COLO829 (cell line): ENCODE data around the gene CTDSP1.

ENCODE experiments used
- DNase-seq: peaks from one replicate; pipeline ENCODE4 v3.0.0; 2012; ENCODE audit warnings: low spot score

CTDSP1 gene

DNA sequence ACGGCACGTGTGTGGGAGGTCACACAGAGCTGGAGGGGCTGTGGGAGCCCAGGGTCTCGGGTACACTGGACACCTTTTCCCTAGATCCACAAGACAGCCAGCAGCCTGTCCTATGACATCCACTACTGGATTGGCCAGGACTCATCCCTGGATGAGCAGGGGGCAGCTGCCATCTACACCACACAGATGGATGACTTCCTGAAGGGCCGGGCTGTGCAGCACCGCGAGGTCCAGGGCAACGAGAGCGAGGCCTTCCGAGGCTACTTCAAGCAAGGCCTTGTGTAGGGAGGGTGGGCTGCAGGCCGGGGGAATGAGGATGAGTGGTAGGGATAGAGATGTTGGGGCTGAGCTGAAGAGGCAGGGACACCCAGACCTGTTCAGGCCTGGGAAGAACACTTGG lies 25.9 kb downstream of the CTDSP1 start:
- no peak for DNase-seq

DNA sequence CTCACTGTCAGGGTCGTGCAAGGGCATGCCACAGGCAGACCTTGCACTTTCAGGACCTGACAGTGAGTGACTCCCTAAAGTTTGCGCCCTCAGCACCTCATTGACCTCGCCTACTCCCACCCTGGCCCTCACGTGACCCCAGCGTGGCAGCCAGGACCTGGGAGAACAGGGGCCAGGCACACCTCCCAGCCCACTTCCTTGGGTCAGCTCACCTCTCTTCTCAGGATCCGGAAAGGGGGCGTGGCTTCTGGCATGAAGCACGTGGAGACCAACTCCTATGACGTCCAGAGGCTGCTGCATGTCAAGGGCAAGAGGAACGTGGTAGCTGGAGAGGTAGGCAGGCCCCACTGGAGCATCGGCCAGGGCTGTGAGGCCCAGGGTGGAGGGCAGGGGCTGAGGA lies 28.1 kb downstream of the CTDSP1 start:
- DNase-seq, result no peak

DNA sequence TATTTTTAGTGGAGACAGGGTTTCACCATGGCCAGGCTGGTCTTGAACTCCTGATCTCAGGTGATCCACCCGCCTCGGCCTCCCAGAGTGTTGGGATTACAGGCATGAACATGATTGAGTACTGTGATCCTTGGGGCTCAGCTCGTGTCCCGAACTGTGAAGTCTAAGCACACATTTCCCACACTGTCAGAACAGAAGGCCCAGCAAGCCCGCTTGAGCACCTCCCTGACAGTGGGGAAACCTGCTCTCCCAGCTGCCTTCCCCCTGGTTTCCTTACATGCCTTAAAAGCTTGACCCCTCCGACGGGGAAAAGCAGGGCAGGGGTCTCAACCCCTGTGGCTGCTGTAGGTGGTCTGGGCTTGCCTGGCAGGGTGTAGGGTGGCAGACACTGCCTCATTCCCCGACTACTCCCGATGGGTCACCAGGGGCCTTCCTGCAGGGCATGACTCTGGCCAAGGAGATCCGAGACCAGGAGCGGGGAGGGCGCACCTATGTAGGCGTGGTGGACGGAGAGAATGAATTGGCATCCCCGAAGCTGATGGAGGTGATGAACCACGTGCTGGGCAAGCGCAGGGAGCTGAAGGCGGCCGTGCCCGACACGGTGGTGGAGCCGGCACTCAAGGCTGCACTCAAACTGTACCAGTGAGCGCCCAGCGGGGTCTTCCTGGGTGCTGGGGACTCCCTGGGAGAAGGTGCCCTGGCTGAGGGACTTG lies 29.3 kb downstream of the CTDSP1 start:
- no peak for DNase-seq

DNA sequence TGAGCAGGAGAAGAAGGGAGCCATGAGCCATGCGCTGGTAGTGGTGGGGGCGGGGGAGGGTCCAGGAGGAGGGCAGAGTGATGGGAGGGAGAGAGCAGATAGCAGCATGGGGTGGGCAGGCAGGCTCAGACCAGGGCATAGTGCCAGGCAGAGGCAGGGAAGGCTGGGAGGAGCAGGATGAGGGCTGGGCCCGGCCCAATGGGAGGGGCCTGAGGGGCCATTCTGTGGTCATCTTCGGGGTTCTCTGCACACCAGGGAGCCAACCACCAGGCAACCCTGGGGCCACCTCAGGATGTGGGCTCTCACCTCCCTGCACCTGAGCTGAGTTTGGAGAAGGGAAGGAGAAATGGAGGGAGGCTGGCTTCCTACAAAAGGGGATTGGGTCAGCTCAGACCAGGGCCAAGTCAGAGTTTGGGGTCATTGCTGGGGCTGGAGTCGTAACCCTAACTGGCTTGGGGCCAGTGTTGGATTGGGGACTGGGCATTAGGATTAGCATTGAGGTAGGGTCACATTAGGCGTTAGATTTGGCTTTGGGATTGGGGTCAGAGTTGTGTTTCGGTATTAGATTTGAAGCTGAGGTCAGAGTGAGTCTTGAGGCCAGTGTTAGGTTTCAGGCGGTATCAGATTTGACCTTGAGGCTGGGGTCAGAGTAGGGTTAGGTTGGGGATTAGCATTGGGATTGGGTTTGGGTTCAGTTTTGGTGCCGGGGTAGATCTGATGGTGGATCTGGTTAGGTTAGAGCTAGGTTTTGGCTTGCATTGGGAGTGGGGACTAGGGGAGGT lies 30.4 kb downstream of the CTDSP1 start:
- DNase-seq, result no peak

DNA sequence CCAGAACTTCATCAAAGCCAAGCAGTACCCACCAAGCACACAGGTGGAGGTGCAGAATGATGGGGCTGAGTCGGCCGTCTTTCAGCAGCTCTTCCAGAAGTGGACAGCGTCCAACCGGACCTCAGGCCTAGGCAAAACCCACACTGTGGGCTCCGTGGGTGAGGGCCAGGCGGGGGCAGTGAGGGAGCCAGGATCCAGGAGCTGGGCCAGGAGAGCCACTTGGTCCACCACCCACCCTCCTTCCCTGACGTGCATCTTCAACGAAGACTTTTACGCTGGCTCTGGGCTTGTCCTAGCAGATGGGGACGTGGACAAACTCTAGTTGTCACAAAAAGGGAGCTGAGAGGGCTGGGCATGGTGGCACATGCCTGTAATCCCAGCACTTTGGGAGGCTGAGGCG lies 31.1 kb downstream of the CTDSP1 start:
- no peak for DNase-seq

DNA sequence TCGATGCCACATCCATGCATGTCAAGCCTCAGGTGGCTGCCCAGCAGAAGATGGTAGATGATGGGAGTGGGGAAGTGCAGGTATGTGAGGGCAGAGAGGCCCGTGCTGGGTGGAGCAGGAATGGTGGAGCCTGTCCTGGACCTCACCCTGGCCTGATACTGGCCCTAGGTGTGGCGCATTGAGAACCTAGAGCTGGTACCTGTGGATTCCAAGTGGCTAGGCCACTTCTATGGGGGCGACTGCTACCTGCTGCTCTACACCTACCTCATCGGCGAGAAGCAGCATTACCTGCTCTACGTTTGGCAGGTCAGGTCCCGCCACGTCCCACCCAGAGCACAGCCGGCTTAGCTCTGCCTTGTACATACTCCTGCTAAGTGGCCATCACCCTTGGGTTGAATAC lies 32.2 kb downstream of the CTDSP1 start:
- no peak for DNase-seq

DNA sequence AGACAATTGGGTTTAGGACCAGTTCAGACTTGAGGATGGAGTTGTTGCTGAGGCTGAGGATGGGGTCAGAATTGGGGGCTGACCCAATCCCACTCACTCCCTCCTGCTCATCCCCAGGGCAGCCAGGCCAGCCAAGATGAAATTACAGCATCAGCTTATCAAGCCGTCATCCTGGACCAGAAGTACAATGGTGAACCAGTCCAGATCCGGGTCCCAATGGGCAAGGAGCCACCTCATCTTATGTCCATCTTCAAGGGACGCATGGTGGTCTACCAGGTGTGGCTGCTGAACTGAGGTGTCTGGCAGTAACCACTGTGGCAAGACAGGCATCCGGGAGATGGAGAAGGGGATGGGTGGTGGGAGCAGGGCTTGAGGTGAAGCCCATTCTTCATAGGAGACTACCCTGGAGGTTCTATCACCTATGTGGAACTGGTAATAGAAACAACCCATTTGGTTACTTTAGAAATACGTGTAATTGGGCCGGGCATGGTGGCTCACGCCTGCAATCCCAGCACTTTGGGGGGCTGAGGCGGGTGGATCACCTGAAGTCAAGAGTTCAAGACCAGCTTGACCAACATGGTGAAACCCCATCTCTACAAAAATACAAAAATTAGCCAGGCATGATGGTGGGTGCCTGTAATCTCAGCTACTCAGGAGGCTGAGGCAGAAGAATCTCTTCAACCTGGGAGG lies 33.2 kb downstream of the CTDSP1 start:
- DNase-seq, result no peak

DNA sequence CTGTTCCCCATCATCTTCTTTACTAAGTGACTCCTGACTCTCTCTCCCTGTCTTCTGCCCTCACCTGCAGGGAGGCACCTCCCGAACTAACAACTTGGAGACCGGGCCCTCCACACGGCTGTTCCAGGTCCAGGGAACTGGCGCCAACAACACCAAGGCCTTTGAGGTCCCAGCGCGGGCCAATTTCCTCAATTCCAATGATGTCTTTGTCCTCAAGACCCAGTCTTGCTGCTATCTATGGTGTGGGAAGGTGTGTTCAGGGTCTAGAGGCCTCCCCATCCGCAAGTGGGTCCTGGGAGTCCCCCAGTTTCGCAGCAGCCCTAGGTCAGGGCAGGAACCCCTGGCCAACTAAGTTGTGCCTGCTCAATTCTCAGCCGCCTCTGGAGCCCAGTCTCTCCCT lies 34.8 kb downstream of the CTDSP1 start:
- DNase-seq, result no peak

DNA sequence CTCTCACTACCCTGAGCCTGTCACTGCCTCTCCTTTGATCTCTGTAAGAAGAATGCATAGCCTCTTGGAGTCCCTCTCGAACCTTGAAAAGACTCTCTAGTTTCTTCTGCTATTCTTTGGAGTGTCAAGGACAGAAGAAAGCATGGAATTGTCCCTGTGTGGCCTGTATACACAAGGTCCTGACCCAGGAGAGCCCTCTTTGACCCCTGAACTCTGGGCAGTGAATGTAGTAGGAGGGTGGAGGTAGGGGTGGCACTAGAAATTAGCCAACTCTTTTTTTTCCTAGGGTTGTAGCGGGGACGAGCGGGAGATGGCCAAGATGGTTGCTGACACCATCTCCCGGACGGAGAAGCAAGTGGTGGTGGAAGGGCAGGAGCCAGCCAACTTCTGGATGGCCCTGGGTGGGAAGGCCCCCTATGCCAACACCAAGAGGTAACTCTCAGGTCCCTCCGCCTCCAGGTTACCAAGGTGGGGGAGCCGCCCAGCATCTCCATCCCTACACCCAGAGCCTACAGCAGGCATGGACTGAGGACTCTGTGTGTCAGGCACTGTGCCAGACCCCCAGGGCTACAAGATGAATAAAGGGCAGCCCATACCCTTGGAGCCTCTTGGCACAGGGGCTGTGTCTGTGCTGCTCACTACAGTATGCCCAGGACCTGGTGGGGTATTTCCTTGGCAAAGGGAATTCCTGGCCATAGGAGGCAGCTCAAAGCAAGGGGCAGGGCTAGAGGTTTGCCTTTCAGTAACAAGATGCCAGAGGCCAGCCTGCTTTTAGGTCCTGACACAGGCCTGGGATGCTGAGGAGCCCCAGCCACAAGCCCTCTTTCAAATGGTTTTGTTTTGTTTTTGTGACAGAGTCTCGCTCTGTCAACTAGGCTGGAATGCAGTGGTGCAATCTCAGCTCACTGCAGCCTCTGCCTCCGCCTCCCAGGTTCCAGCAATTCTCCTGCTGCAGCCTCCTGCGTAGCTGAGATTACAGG lies 35.6 kb downstream of the CTDSP1 start:
- no peak for DNase-seq

DNA sequence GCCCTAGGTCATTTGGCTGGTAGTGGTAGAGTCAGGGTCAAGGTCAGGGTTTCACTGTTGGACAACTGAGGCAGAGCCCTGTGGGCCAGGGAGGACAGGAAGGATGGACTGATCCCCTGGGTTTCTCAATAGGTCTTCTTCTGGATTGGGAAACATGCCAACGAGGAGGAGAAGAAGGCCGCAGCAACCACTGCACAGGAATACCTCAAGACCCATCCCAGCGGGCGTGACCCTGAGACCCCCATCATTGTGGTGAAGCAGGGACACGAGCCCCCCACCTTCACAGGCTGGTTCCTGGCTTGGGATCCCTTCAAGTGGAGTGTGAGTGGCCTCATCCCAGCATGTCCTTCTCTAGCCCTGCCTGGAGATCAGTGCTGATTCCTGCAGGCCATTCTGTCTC lies 37.3 kb downstream of the CTDSP1 start:
- no peak for DNase-seq

DNA sequence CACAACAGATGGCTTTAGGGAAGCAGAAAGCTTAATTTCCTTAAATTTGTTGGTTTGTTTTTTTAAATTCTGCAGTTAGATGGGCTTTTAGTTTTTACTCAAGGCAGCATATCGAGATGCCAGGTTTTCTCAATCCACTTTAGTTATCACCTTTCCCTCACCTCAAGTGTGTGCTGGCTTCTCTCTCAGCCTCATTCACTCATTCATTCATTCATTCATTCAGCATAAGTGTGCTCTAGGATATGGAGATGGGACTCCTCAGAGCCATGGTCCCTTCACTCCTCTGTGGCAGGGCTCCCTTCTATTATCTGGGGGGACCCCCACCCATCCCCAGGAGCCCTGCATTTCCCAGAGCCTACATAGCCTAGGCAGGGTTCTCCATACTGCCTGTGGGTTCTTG lies 38.3 kb downstream of the CTDSP1 start:
- DNase-seq, result no peak

DNA sequence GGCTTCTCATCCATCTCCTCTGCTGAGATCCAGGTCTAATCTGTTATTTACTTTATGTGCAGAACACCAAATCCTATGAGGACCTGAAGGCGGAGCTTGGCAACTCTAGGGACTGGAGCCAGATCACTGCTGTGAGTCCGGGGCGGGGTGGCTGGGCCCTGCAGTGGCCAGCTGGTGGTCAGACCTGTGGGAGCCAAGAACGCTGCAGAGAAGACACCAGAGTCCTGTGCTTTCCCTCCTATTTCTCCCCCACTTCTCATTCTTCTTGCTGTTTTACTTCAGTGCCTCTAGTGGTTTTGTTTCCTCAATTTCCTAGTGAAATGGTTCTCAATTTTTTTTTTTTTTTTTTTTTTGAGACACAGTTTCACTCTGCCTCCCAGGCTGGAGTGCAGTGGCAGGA lies 38.9 kb downstream of the CTDSP1 start:
- no peak for DNase-seq

DNA sequence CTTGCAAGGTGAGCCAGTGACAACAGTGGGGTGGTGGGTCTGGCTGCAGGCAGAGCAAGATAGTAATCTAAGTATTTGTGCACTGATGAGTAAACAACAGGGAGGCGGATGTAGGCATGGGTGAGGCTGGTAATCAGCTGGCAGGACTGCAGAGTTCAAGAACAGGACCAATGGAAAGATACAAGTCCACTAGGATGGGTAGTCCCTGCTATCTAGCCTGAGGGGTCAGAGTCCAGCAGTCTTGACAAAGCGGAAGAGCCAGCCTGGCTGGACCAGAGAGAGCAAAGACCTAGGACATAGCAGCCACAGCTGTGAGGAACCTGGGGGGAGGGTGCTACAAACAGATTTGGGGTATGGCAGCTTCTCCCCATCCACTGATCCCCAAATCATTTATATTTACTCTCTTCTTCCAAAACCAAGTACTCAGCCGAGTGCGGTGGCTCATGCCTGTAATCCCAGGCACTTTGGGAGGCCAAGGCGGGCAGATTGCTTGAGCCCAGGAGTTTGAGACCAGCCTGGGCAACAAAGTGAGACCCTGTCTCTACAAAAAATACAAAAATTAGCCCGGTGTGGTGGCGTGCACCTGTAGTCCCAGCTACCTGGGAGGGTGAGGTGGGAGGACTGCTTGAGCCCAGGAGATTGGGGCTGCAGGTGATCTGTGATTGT lies 45.2 kb downstream of the CTDSP1 start:
- no peak for DNase-seq

DNA sequence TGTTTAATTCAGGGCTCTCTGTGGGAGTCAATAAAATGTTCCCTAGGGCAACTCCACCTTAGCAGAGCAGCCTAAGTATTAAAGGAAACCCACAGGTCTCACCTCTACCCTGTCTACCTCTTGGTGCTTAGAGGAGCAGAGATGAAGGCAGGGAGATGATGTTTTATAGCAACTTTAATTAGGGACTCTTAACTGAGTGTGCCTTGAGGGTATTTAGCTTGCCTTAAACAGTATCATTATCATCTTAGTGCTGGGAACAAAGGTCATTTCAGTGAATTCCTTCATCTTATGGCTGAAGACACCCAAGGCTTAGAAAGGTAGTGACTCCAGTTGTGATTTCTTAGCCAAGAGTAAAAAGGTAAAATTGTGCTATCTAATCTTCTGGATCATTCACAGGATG lies 45.9 kb downstream of the CTDSP1 start:
- no peak for DNase-seq

DNA sequence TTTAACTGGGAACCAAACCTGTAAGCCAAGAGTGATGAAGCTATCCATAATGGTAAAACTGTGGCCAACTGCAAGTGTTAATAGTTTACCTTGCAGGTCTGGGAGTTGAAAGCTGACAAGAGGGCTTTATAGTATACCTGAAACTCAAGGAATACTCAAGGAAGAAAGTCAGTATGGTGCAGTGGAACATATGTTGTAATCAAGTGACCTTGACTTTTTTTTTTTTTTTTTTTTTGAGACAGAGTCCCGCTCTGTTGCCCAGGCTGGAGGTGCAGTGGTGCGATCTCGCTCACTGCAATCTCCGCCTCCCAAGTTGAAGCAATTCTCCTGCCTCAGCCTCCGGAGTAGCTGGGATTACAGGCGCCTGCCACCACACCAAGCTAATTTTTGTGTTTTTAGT lies 46.9 kb downstream of the CTDSP1 start:
- DNase-seq, result no peak

DNA sequence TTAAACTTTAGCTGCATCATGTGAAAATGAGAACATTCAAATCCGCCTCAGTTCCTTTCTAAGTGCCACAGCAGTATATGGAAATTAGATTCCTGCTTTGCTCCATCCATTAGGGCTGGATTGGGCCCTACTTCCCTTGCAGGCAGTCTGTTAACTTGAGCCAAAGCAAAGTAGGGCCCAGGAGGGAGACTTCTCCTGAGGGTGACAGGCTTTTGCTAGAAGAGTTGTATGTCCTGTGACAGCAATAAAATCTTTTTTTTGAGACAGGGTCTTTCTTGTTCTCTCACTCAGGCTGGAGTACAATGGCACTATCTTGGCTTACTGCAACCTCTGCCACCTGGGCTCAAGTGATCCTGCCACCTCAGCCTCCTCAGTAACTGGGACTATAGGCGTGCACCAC lies 47.4 kb downstream of the CTDSP1 start:
- DNase-seq, result no peak

DNA sequence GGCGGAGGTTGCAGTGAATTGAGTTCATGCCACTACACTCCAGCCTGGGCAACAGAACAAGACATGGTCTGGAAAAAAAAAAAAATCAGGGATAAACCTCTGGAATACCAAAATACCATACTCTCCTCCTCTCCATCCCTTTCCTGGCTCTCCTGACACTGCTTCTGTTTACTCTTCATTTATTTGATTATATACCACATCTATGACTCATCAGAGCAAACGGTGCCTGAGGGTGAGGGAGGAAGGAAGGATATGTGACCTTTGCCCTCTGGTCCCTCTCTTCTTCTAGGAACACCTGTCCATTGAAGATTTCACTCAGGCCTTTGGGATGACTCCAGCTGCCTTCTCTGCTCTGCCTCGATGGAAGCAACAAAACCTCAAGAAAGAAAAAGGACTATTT lies 49.3 kb downstream of the CTDSP1 start:
- peak; percentile 42 for DNase-seq

DNA sequence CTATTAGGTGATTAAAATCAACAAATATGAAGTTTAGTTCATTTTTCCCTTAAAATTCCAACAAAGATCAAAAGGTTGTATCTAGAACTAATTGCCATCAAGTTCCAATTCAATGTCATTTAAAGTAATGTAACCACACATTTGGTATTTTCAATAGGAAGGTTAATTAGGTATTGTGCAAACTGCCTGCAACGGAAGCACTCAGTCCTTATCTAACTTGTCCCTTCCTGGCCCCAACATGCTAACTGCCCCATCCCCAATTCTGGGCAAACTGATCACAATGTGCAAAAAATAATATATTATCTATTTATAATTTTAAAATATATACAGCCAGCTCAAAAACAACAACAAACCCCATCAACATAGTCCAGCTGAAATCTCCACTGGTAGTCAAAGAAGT lies 52.4 kb downstream of the CTDSP1 start:
- no peak for DNase-seq
